ENCODE measurements around the gene PFDN5.

Gene PFDN5

DNA sequence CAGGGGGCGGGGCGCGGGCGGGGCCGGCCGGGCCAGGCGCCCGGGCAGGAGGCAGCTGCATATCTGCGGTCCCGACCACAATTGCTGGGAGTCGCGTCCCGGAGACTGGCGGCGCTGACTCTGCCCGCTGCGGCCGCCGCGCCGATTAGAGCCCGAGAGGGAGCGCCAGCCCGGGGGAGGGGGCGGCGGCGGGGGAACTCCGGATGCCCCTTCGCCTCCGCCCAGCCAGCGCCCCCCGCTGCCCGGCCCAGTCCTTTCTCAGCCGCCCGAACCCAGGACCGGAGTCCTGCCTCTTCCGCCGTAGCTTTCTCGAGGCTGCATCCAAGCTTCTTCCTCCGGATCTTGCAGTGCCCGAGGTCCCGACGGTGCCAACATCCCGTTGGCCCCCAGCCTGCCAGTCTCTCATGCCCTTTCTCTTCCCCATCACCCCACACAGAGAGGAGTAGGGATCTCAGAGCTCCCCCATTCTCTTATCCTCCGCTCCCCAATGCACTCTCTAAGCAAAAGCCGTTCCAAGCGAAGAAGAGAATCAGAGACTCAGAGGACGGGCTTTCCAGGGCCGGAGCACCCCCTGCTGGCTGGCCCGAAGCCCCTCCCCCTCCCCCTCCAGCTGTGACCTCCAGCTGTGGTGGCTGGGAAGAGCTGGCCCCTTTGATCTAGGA lies 49.6 kb downstream of the PFDN5 start:
- in situ Hi-C loops (cut with MboI; ENCODE audit: low pct_unique_long_range_greater_than_20kb, low sequenced_read_pairs): no loop called here

DNA sequence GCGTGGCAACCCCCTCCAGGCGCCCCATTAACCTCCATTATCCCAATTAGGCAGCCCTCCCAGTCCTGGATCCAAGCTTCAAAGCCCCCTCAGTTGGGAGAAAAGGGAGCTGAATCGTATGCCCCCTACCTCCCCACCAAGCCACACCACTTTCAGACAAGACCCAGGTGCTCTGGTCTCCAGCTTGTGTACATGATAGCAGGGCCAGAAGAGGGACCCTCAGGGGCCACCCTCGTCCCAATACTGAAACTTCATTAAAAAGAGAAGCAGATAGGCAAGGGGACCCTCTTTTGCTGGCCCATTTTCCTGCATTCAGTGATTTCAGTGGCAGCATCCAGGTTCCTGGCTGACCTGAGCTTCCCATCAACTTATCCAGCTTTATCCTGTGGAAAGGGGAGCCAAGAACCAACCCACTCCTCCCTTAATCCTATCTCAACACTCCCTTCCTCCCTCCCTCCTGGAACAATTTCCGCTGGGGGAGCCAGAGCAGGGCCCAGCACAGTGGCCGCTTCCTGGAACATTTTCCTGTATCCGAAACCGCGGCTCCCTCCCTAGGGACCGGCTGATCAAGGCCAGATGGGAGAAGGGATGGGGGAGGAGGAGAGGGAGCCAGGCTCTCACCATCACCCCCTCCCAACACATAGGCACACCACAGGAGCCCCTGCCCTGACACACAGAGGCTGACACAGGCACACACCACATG lies 50.3 kb downstream of the PFDN5 start:
- in situ Hi-C loops (cut with MboI; ENCODE audit: low pct_unique_long_range_greater_than_20kb, low sequenced_read_pairs): no loop called here
- no peak for DNase-seq

More for the DNA sequence above, 49.6 kb downstream of the PFDN5 start:
- peak; percentile 79 for DNase-seq

DNA sequence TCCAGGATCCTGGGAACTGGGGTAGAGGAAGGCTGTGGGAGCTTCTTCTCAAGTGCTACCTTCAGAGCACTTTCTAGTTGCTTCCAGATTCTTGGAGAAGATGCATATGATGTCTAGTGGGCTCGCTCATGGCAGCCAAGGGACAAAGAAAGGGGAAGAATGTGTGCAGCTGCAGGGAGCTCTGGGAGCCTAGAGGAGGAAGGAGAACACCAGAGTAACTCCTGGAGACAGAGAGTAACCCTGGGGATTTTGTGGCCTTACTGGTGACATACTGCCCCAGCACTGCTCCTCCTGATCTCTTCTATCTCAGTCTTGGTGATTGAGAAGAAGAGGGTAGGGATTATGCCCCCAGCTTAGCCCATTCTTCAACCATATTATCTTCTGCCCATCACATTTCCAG lies 51.1 kb downstream of the PFDN5 start:
- peak; percentile 22 for DNase-seq
- in situ Hi-C loops (cut with MboI; ENCODE audit: low pct_unique_long_range_greater_than_20kb, low sequenced_read_pairs): no loop called here

DNA sequence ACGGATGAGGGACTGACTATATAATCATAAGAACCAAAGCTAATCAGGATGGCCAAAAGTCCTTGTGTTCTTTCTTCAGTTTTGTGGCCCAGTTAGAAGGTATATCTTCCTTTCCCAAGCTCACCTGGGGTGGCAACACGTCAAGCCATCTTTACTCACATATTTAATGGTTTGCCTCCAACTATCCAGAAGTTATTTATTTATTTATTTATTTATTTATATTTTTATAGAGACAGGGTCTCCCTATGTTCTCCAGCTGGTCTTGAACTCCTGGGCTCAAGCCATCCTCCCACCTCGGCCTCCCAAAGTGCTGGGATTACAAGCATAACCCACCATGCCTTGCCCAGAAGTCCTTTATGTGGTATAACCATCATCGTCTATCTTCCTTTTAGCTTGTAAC lies 52.6 kb downstream of the PFDN5 start:
- in situ Hi-C loops (cut with MboI; ENCODE audit: low pct_unique_long_range_greater_than_20kb, low sequenced_read_pairs): no loop called here
- DNase-seq: no peak

Measured in KBM-7 (cell line).